Muscle of leg (tissue), 11 donors: Measurements from ENCODE around the gene MOSMO. TPM values are rescaled to one million over a fixed set of nuclear protein-coding genes. Genes with fewer than 3 reads are reported as not detected.
A peak's percentile ranks its signal among the peaks of the same experiment; 100 is the strongest.
"Not testable (repeated sequence)": the region's sequence is repeated elsewhere in the genome, so short reads cannot be mapped to it uniquely, and the experiment has no call there.

Experiments
- DNase-seq: peaks from one replicate; pipeline ENCODE4 v3.0.0; 2013
- H3K27ac ChIP-seq: one replicate; pipeline ENCODE4 v1.5.1; 2013; ENCODE audit warnings: mild to moderate bottlenecking, low read length, control low read depth
- H3K27me3 ChIP-seq: one replicate; pipeline ENCODE4 v1.6.1; 2013; ENCODE audit warnings: low read length; ENCODE audit not compliant: control insufficient read depth, insufficient read depth
- H3K36me3 ChIP-seq: one replicate; pipeline ENCODE4 v1.6.1; 2013; ENCODE audit warnings: low read length; ENCODE audit not compliant: control insufficient read depth, insufficient read depth
- H3K4me1 ChIP-seq: one replicate; pipeline ENCODE4 v1.6.1; 2013; ENCODE audit warnings: low read length; ENCODE audit not compliant: control insufficient read depth, insufficient read depth
- H3K4me3 ChIP-seq: one replicate; pipeline ENCODE4 v1.5.1; 2013; ENCODE audit warnings: low read length, control low read depth
- H3K9me3 ChIP-seq: replicated peaks from 2 replicates; pipeline ENCODE4 v1.6.1; 2013; ENCODE audit warnings: low read depth, low read length; ENCODE audit not compliant: control insufficient read depth
- WGBS: methylation state at CpG from one replicate; pipeline ENCODE4 v1.1.5; 2013; ENCODE audit warnings: missing lambda C conversion rate; ENCODE audit not compliant: insufficient coverage; 5-methylcytosine and 5-hydroxymethylcytosine counted together
- polyA plus RNA-seq, 8 donors: library from polyadenylated mRNA; unstranded; fragments of 120-200 nt; gene quantifications; one replicate each; pipeline versions ENCODE4 v1.2.1 to v1.2.3, GENCODE V29; 2013; ENCODE audit warnings: inconsistent platforms in 1 of 8, low replicate concordance in 1 of 8; ENCODE audit not compliant: insufficient read length in 8 of 8, insufficient read depth in 1 of 8
- total RNA-seq: library from RNA; stranded (reverse); fragments of 120-200 nt; gene quantifications from one replicate; pipeline ENCODE4 v1.2.4, GENCODE V29; 2013

MOSMO gene
- total and polyA plus RNA-seq, 9 donors = 9.0 to 15.8 (median 12.0) TPM

DNA sequence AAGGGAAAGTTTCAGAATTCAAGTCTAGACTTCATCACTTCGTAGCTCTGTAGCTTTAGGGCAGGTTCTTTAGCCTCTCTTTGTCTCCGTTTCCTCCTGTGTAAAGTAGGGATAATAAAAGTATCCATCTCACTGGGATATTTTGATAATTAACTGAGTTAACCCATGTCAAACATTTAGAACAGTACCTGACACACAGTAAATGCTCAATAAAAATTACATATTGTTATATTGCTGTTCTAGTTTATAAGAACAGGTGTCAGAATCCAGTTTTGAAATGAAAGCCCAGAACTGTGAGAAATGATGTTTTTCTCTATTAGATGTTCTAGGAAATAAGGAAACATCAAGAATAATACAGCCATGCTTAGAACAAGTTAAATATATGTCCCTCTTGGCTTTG, 4.3 kb downstream of the MOSMO start:
- peaks cover 11% of the 10 kb centered on the region for H3K4me1 ChIP-seq
- no peak overlapping the region for H3K4me3 ChIP-seq
- no peaks in the 10 kb centered on the region for H3K9me3 ChIP-seq
- DNase-seq = no peak
- H3K27me3 ChIP-seq = no peaks in the 10 kb centered on the region
- H3K36me3 ChIP-seq = no peaks in the 10 kb centered on the region
- H3K27ac ChIP-seq = no peak overlapping the region
- no CpG with 5 or more reads among the region's 2 CpGs for WGBS

DNA sequence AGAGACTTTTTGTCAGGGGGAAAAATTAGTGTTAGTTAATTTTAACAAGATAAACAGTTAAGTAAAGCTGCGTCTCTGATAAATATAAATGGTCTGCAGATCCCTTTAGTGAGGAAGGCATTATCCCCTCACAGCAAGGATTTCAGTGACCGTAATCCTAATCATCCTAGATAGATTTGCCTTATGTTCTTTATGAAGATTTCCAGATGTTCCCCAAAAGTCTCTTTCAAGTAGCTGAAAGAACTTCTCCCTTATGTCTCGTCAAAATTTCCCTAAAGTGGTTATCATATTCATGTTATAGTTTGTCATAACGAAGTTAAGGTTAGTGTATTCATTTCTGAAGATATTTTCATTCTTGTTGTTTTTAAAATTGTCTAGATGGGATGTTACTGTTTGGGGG, 5.6 kb downstream of the MOSMO start:
- no peaks in the 10 kb centered on the region for H3K27me3 ChIP-seq
- no peak overlapping the region for H3K27ac ChIP-seq
- H3K4me1 ChIP-seq = peaks cover 9% of the 10 kb centered on the region
- no peak overlapping the region for H3K4me3 ChIP-seq
- no peaks in the 10 kb centered on the region for H3K9me3 ChIP-seq
- DNase-seq = peak; percentile 56
- WGBS = no CpG with 5 or more reads among the region's 4 CpGs
- no peaks in the 10 kb centered on the region for H3K36me3 ChIP-seq

DNA sequence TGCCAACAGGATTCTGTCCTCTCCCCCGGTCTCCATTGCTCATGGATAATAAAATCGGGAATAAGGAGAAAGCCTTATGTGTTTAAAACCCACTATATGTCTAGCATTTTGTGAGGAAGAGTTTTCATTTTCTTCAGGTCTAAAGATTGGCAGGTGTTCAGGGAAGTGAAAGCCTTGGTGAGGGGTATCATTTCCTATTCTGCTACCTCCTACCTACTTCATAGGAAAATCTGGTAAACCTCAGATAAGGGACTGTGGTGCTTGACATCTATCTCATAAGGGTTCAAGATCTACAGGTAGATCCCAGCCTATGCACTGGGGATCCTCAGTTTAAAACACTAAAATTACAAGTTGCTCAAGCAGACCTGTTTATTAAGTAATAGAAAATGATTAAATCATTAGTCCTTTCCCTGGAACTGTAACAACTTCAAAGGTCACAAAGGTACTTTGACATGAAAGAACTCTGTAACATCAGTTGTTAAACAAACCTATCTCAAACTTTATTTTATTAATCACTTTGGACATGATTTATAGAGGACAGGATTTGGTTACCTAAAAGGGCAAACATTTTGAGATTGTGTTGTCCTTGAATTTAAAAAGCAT, 6.5 kb downstream of the MOSMO start:
- Histone ChIP-seq H3K9me3 (no peaks in the 10 kb centered on the region), H3K4me3 (no peak overlapping the region), H3K36me3 (no peaks in the 10 kb centered on the region), H3K4me1 (peaks cover 1% of the 10 kb centered on the region), H3K27ac (no peak overlapping the region), H3K27me3 (no peaks in the 10 kb centered on the region)
- no CpG with 5 or more reads among the region's 2 CpGs for WGBS
- no peak for DNase-seq

DNA sequence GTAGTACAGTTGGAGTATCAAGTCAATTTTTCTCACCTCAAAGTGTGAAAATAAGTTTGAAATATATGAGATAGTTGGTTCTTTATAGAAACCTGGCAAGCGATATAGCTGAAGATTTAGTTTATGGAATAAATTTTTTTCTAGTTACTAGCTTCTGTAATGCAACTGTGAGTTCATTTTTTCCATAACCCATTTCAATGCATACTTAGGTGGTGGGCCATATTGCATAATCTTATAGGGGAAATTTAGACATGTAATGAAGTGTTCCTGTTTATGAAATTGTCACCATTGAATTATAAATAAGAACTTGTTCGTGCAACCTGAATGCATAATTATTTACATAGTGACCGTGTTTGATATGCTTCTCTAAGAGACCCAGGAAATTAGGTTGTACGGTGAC, 9.0 kb downstream of the MOSMO start:
- Histone ChIP-seq H3K27ac (no peak overlapping the region), H3K4me1 (no peaks in the 10 kb centered on the region), H3K4me3 (no peak overlapping the region), H3K27me3 (no peaks in the 10 kb centered on the region), H3K9me3 (no peaks in the 10 kb centered on the region), H3K36me3 (no peaks in the 10 kb centered on the region)
- WGBS = no CpG with 5 or more reads among the region's 4 CpGs
- DNase-seq = peak; percentile 27

DNA sequence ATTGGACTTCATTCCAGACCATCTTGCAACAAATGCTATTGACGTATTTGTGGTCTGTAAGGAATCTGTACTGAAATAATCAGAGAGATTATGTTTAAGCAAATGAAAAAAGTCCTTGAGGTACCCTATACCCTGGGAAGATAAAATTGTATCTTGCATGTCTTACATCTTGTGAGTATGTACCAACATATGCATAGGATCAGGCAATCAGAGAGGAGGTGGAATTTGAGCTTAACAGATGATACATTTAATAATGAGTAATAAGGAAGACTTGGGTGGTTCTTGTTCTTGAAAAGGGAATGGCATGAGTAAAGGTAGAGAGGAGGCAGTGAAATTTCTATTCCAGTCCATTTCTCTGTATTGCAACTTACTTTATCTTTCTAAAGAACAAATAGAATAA, 10.6 kb downstream of the MOSMO start:
- WGBS = no CpG with 5 or more reads among the region's 1 CpG

GRCh38 chr16:22022151-22022550, 14.2 kb downstream of the MOSMO start:
- H3K27ac ChIP-seq = no peak overlapping the region
- H3K4me3 ChIP-seq = no peak overlapping the region
- DNase-seq = no peak
- H3K9me3 ChIP-seq = no peaks in the 10 kb centered on the region
- 93% methylated on average over 2 of the region's 5 CpGs for WGBS
- no peaks in the 10 kb centered on the region for H3K4me1 ChIP-seq
- H3K36me3 ChIP-seq = no peaks in the 10 kb centered on the region
- H3K27me3 ChIP-seq = no peaks in the 10 kb centered on the region

More for the DNA sequence above, 10.6 kb downstream of the MOSMO start:
- Histone ChIP-seq H3K36me3 (no peaks in the 10 kb centered on the region), H3K27ac (no peak overlapping the region), H3K4me3 (no peak overlapping the region), H3K4me1 (no peaks in the 10 kb centered on the region), H3K9me3 (no peaks in the 10 kb centered on the region), H3K27me3 (no peaks in the 10 kb centered on the region)
- no peak for DNase-seq

DNA sequence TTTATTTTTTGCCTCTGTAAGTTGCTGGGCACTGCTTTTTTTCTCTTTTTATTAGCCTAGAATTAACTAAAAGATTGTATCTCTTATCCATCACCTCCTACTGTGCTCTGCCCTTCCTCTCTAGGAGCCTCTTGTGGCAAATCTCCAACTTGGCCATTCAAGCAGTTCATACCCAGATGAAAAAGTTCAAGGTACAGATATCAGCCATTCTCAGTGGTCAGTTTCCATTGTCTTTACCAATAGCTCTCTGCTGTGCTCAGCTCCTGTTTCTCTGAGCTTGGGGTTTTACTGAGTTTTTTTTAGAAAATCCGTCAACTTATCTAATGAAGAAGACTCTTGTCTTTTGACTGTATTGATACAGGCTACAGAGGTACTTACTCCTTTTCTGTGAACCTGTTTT, 15.6 kb downstream of the MOSMO start:
- no peaks in the 10 kb centered on the region for H3K36me3 ChIP-seq
- H3K27me3 ChIP-seq = no peaks in the 10 kb centered on the region
- no peak overlapping the region for H3K4me3 ChIP-seq
- no peaks in the 10 kb centered on the region for H3K4me1 ChIP-seq
- no CpG with 5 or more reads among the region's 1 CpG for WGBS
- no peak for DNase-seq
- no peaks in the 10 kb centered on the region for H3K9me3 ChIP-seq
- H3K27ac ChIP-seq = no peak overlapping the region

- not testable (repeated sequence) for H3K4me3 ChIP-seq, DNase-seq, H3K4me1 ChIP-seq, H3K27me3 ChIP-seq, H3K36me3 ChIP-seq, H3K9me3 ChIP-seq, H3K27ac ChIP-seq
- no CpG with 5 or more reads among the region's 4 CpGs for WGBS
Observed at GRCh38 chr16:22024785-22025184, 16.9 kb downstream of the MOSMO start.

DNA sequence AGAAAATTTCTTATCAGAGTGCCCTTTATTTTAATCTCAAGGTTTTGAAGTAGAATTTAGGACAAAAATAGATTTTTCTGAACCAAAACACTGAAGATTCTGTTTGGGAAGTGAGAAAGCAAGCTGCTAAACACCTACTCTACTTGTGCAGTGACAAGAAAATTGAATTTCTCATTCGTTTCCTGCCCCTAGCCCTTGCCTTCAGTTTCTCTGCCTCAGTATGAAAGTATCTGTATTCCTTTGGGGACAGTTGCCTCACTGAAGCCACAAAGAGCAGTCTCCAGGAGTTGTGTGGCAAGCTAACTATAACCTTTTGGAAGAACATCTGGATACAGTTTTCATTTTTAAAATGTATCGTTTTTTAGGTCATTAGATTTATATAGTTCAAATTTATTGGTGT, 19.7 kb downstream of the MOSMO start:
- WGBS = no CpG with 5 or more reads among the region's 2 CpGs
- Histone ChIP-seq H3K27ac (no peak overlapping the region), H3K9me3 (no peaks in the 10 kb centered on the region), H3K4me3 (no peak overlapping the region), H3K4me1 (no peaks in the 10 kb centered on the region), H3K27me3 (no peaks in the 10 kb centered on the region), H3K36me3 (no peaks in the 10 kb centered on the region)
- DNase-seq = no peak

DNA sequence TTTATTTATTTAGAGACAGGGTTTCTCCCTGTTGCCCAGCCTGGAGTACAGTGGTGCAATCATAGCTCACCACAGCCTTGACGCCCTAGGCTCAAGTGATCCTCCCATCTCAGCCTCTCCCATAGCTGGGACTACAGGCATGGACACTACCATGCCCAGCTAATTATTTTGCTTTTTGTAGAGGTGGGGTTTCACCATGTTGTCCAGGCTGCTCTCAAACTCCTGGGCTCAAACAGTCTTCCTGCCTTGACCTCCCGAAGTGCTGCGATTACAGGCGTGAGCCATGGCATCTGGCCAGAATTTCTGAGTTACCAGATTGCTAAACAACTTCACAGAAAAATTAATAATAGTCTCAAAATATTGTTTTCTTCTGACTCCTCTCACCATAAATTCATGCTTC, 21.7 kb downstream of the MOSMO start:
- no peaks in the 10 kb centered on the region for H3K9me3 ChIP-seq
- H3K27me3 ChIP-seq = no peaks in the 10 kb centered on the region
- no peaks in the 10 kb centered on the region for H3K4me1 ChIP-seq
- WGBS = 82% methylated on average over 3 of the region's 4 CpGs
- H3K4me3 ChIP-seq = no peak overlapping the region
- no peak overlapping the region for H3K27ac ChIP-seq
- no peak for DNase-seq
- no peaks in the 10 kb centered on the region for H3K36me3 ChIP-seq
